RPMI7951 (cell line): Measurements from ENCODE around the gene STPG2. TPM values are rescaled to one million over a fixed set of nuclear protein-coding genes. Genes with fewer than 3 reads are reported as not detected.

Experiments used
- DNase-seq: peaks from one replicate; pipeline ENCODE4 v3.0.0-alpha.2; 2012; ENCODE audit warnings: low read depth
- total RNA-seq: library from RNA; depleted of rRNA; stranded (reverse); fragments of >200 nt; shearing (Covaris generic); gene quantifications from 2 replicates; pipeline ENCODE4 v1.2.3, GENCODE V29; 2014

Gene STPG2
- total RNA-seq, 1 experiment from 2014 or later, result not detected

DNA sequence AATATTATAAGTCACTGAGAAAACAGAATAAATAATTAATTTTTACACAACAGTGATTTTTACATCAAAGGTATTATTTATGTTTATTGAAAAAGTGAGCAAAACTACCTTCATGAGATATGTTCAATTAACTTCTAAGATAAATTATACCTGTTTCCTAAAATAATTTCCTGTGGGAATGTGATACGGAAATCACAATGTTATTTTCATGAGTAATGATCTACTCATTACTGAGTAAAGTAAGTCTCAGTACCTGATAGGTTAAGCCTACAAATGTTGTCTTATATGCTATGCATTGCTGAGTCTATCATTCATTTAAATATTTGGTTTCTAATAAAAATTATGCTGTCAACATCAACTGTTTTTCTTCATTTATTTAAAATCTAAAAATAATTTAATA lies 324.0 kb downstream of the STPG2 start:
- no peak for DNase-seq

DNA sequence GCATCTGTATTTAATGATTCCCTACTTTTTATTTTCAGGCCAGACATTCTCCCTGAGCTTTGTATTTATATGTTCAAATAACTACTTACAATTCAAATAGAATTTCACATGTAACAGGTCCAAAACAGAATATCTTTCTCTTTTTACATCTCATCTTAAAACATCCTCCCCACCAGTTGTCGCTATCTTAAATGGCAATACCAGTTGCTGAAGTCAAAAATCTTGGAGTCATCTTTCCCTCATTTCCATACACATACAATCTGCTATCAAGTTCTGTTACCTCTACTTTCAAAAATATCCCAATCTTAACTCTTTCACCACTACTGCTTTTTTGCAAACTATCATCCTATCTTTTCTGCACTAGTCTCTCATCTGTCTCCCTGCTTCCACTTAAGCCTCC lies 330.5 kb downstream of the STPG2 start:
- no peak for DNase-seq

DNA sequence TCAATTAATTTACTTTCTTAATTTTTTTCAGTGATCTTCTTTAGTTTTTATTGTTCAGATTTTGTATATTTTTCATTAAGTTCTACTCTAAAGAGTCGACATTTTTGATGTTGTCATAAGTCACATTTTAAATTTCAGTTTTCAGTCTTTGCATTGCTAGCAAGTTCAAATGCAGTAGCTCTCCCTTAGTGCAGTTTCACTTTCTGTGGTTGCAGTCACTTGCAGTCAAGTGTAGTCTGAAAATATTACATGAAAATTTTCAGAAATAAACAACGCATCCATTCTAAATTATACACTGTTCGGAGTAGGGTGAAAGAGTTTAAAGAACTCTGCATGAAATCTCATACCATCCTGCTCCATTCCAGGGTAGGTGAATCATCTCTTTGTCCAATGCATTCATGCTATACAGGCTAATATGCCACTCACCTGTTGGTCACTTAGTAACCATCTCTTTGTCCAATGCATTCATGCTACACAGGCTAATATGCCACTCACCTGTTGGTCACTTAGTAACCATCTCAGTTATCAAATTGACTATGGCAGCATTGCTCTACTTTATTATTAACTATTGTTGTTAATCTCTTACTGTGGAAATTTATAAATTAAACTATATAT lies 356.9 kb downstream of the STPG2 start:
- DNase-seq, result no peak

DNA sequence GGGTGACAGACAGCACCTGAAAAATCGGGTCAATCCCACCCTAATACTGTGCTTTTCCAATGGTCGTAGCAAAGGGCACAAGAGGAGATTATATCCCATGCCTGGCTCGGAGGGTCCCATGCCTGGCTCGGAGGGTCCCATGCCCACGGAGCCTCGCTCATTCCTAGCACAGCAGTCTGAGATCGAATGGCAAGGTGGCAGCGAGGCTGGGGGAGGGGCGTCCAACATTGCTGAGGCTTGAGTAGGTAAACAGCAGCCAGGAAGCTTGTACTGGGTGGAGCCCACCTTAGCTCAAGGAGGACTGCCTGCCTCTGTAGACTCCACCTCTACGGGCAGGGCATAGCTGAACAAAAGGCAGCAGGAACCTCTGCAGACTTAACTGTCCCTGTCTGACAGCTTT lies 365.1 kb downstream of the STPG2 start:
- DNase-seq, result no peak

DNA sequence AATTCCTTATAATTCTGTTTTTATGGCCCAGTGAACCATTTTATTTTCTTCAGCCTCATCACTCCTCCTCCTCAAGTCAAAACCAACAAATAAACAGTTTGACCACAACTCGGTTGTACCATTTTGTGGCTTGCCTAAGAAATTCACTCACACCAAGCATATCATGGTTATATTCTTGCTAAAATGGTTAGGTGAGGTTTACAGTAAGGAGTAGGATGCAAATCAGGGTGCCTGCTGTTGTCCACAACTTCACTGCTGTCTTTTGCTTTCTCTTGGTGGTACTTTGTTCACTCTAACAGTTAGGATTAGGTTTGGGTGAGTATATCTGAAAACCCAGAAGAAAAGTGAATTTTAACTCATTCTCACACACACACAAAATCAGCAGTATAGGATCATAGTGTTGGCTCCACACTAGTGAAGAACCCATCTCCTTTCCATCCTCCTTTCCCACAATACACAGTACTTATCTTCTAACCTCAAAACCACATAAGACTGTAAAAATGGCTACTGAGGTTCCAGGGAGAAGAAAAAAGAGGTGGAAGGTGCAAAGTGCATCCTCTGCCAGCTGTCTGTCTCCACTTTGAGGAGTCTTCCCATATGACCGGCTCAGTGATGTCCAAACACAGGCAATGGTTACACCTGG lies 368.8 kb downstream of the STPG2 start:
- no peak for DNase-seq

DNA sequence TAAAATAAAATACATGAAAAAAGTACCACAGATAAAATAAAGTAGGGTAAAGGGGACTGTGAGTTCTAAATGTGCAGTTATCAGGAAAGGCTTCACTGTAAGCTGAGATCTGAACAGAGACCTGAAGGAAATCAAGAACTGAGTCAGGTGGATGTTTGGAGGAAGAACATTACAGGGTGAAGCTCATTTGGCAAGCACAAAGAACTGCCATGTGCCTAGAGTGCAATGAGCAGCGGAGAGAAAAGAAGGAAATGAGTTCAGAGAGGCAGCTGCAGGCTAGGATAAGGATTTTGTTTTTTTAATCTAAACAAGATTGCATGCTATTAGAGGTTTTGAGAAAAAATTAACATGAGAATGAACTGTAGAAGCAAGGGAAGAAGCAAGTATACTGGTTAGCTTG lies 373.1 kb downstream of the STPG2 start:
- no peak for DNase-seq

DNA sequence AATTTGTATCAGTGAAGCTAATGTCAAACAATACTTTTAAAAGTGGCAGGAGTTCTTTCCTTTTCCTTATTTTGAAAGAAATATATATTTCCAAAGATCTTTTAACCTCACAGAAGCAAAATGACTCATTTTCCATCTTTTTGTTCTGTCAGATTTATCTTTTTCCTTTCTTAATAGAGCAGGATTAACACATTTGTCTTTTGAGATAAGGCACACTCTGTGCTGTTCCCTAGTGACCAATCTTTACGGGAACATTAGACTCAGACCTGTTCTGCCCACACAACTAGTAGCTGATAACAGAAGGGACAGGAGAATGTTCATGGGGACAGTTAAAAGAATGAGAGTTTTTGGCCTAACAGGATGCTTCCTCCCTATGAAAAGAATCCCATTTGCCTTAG lies 381.2 kb downstream of the STPG2 start:
- no peak for DNase-seq

DNA sequence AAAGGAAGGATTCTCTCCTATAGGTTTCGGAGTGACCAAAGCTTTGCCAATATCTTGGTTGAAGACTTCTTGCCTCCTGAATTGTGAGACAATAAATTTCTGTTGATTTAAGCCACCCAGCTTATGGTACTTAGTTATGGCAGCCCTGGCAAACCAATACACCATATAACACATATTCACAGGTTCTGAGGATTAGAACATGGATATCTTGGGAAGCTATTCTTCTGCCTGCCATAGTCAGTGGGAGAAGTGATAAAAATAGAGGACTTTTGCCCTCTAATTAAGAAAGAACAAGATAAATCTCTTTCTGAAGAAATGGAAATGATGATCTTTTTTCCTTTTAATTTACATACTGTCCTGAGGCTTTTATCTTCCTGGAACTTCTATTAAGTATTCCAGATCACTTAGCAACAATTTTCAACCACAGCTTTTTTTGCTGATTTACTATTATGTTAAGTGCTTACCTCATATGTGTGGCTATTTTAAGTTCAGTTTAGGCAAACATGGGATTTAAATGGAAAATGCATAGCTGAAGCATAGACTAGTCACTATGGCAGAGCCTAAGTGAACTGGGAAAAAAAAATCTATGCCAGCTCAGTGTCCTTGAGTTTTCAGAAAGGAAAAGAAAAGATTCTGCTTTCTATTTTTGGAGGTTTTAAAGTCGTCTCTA lies 381.7 kb downstream of the STPG2 start:
- no peak for DNase-seq

DNA sequence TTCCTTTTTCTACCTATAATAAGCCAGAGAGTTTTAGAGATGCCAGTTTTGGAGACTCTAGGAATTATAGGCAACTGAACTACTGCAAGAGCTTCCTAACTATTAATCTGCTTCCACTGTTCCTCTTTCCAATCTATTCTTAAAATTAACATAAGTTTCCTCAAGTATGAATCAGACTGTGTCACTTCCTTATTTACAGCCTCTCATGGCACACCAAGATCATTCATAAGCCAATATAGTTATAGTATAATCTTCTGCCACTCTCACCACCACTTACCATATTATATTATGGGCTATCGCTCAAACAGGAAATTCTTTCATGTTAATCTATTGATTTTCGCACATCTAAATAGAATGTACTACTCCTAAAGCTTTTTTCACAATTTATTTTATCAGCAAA lies 383.5 kb downstream of the STPG2 start:
- DNase-seq, result no peak

DNA sequence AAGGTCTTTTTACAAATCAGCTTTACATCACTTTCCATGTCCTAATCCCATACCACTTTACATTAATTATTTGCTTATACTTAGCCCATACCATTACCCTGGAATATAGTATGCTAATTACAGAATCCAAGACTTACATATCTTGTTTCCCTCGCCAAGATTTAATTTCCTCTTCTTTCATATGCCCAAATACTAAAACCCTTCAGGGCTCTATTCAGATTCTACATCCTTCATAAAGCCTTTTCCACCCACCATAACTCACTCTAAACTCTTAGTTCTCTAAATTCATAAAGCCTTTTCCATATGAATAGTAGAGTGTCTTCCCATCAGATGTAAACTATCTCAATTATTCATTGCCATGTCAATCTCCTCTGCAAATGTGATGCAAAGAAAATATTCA lies 390.7 kb downstream of the STPG2 start:
- DNase-seq, result no peak

DNA sequence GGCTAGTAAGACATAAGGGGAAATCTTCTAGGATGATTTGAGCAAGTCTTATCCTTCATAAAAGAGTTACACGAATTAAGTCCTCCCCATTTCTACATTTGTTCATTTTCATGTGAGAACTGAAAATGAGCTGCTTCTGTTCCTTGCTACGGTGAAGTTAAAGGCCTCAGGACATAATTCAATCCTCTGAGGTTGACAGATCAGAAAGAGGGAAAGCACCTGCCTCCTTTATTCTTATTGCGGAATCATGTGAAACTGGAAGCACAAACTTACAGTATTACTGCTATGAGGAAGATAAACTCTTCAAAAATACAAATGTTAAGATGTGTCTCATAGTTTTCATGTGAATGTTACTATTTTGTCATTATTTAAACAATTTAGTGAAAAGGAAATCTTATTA lies 395.3 kb downstream of the STPG2 start:
- no peak for DNase-seq

DNA sequence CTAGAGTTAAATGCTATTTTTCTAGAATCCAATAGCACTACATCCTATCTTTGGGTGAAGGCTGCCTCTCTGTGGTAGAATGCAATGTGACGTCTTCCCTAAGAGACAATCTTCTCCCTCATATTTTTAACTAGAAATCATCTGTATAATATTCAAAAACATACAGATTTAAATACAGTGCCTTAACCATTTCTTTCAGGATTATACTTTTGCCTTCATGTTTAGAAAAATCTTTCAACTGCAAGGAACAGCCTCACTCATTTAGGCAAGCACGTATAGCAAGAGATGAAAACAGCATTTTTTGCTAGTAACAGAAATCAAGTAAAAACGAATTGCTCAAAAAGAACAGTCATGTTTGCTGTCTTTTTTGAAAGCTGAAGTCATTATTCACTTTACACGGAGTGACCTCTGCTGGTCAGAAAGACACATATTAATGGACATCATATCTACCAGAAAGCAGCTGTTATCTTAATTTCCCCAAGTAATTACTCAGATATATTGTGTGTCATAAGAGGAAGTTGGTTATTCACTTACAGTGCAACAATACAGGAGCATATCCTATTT lies 422.3 kb downstream of the STPG2 start:
- no peak for DNase-seq

DNA sequence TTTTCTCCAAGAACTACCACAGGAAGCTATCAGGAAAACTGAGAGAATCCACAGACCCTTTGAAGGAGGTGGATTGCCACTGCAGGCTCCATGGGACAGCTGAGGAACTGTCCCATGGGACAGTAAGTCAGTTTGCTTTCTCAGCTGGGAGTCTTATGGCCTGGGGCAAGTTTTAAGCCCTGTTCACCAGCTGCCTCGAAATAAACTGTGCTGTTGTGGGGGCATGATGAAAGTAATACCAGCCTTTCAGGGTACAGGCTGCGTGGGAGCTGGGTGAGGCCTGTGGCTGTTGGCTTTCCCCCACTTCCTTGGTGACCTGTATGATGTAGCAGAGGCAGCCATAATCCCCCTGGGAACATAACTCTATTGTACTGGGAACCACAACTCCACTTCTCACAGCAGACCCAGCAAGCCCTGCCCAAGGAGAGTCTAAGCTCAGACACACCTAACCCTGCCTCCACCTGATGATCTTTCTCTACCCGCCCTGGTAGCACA lies 452.1 kb downstream of the STPG2 start:
- DNase-seq, result no peak

DNA sequence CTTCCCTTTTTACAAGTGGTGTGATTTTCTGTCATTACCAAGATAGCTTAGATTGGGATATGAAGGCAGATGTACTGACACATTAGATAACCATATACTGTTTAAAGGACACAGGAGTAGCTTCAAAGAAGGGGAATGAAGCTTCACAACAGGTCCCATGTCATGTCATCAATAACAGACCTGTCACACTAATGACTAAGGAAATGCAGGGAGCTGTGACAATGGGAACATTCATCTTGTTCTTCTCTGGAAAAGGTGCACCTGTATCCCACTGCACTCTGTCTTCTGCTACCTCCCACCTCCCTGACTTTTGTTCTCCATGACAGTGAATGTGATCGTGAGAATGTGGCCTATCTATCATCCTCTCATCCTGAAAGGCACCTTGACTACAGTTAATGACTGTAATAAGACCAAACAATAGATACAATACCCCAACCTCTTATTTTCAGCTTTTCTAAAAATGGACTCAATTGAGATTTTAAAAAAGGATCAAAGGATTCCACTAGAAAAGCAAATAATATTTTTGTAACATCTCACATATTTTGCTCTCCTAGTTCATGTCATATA lies 472.5 kb downstream of the STPG2 start:
- DNase-seq, result no peak

DNA sequence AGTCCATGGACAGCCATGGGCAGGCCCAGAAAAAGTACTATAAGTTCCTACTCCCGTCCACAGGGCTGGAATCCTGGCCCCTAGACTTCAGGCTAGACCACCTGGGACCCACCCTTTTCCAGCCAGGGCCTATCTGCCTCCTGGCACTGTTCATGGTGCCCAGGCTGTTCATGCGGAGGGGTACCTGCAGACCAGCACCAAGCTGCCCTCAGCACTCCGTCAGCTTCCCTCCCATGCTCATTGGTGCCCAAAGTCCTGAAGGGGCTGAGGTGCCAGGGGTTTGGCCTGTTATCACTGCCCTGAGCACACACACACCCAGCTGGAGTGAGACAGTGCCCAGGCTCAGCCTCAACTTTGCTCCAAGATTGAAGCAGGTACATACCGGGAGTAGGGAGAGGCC lies 477.7 kb downstream of the STPG2 start:
- DNase-seq, result no peak

DNA sequence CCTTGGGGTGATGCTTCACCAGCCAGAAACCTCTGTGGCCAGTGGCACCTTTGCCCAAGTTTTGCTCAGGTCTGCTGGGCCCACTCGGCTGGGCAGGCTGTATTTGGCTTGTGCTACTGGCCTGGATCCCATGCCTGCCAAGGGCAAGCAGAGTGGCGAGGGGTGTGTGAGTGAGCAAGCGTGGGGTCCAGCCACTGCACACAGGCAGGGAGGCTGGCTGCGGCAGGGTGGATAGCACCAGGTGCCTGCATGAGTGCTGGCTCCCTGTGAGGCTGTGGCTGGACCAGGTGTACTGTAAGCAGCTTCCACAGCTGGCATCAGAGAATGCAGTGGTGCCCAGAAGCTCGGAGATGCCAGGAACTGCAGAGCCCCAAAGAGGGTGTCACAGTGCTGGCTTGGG lies 478.5 kb downstream of the STPG2 start:
- no peak for DNase-seq

DNA sequence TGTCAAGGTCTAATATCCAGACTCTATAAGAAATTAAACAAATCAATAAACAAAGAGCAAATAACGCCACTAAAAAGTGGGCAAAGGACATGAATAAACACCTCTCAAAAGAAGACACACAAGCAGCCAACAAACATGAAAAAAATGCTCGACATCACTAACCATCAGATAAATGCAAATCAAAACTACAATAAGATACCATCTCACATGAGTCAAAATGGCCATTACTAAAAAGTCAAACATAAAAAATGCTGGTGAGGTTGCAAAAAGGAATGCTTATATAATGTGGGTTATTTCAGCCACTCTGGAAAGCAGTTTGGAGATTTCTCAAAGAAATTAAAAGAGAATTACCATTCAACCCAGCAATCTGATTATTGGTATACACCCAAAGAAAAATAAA lies 481.1 kb downstream of the STPG2 start:
- DNase-seq, result no peak

DNA sequence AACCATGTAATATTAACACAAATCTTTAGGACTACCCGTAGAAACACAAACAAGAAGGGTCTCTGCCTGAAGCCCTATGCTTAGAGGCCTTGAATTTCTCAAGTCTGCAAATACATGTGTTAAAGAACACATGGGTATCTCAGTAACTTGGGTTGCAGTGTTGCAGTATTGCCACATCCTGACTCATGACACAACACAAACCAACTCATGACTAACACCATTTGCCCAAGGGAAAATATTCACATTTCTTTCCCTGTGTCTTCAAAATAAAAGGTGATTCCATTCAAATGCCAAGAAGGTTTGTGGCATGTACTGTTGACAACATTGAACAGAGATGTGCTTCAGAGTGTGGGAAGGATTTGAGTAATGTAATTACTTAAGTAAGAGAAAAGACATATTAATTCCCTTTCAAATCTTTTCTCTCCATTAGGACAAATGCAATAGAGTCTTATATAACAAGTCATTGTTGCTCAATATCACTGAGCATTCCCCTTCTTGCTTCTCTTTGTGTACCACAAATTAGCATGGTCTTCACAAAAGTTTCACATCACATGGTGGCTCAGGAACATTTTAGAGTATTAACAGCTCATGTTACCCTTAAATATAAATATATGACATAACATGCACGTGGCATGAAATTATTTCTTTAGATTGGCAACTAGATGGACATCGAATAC lies 487.1 kb downstream of the STPG2 start:
- DNase-seq, result peak; percentile 1

DNA sequence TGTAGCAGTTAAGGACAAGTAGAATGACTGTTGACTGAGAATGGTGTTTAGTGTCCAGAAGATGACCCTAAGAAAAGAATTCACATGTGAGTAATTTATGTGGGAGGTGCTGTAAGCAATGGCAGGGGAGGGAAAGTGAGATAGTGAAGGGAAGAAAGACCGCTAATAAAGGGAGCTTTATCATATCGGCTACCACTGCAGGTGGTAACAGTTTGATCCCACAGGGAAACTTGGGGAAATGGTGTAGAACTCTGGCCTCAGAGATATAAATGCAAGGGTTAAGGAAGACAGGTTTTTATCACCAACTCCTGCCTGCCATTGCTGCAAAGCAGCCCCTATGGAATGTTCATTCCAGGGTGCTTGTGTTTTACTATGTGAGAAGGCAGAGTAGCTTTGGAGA lies 489.6 kb downstream of the STPG2 start:
- no peak for DNase-seq

DNA sequence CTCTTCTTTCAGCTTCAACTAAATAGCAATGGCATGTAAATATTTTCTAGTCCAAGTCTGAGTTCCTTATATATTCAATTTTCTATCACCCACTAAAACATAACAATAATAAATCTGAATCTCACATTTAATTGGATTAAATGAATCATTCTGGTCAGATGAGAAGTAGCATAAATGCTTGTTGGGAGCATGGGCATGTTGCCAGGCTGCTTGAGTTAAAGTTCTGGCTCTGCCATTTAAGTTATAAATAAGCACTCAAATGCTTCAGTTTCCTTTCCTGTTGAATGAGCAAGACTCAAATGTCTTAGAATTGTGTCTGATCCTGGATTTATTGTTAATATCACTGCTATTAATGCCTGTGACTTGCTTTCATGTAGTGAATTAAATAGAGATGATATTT lies 496.3 kb downstream of the STPG2 start:
- DNase-seq, result no peak

DNA sequence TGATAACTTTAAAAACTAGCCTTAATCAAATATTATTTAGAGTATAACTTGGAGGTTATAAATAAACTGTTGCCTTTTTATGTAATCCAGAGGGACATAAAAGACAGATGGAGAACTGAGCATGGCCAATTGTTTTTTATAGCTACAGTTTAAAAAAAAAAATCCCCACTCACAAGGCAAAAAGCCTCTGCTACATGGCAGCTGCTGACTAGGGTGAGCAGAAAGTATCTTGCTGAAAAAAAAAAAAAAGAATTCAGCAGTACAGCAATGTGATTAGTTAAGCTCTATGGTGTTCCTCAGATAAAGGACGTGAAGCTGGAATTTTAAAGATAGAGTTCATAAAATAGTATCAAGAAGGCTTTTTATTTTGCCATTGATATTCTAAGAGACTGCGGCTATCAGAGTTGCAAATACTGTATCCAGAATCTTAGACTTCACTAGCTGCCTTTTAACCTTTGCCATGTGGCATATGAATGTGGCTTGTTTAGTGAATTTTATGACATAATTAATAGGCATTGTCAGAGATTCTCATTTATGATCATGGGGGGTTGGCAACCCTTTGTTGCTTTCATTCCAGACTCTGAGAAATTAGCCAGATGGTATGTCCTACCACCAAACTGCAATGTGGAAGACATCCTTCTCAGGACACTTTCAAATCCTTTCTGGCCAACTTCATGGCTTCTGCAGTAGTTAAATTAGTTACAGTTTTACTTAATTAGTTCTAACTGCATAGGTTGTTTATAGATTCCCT lies 498.0 kb downstream of the STPG2 start:
- DNase-seq, result no peak
